C1 segment of cervical spinal cord (tissue), 14 donors: ENCODE results near the gene SPECC1.
"Not testable (repeated sequence)": the region's sequence is repeated elsewhere in the genome, so short reads cannot be mapped to it uniquely, and the experiment has no call there.

Experiments used
- DNase-seq, 14 donors: peaks; one replicate each; lab custom pipeline; 2025; lab: John Stamatoyannopoulos, UW

The SPECC1 gene

DNA sequence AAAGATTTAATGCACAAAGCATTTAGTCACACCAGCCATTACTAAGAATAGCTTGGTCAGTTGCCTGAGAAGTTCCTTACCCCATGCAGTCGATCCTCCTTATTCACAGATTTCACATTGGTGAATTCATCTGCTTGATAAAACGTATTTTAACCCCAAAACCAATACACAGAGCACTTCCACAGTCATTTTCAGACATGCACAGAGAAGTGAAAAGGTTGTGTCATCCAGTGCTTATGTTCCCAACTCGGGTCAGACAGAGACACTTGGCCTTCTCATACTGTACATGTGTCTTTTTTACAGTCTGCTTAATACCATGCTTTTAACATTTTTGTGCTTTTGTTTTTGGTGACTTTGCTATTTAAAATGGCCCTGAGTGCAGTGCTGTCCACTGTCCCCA lies 219.7 kb downstream of the SPECC1 start:
- no peak for DNase-seq

DNA sequence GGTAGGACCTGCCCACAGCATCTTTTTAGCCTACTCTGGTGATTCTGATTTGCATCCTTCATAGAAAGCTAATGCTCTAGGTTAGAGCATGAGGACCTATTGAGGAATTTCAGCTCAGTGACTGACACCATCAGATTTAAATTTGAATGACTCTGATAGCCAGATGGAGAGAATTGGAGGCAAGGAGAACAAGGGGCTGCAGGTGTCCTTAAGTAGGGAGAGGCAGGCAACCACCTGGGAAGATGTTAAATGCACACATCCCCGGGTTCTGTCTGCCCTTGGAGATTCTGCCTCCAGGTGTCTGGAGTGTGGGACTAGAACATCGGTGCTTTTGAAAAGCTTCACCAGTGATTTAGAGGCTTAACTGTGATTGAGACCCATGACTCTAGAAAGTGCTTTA lies 221.8 kb downstream of the SPECC1 start:
- DNase-seq = no peak

DNA sequence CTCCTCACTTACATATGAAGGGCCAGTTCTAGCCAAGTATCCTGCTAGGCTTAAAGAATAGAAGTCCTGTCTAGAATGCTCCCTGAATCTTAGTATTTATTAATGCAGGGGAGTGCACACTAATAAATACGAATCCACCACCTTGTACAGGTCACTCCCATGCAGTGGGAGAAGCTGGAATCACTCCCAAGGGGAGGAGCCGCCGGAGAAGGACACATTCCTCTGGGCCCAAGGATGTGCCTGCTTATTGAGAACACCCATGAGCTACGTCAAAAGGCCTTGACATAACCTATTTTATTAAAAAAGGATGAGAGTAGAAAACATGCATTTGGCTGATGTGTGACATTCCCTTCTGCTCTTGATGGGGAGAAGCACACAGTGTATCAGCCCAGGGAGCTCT lies 223.5 kb downstream of the SPECC1 start:
- no peak for DNase-seq

DNA sequence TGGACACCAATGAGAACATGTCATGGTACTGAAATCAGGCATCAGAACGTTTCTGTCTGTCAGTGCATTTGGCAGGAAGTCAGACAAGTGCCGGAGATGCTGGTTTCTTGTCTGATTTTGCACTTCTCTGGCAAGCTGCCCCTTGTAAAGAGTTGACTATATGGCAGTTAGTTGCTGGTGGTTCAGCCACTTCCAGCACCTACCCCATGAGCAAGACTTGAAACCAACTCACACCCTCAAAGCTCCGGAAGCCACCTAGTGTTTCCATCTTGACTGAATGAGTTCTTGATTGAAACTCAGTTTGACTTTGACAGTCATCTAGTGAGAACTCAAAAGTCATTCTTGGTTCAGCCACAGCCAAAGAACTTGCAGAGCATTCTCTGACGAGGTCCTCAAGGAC lies 225.1 kb downstream of the SPECC1 start:
- DNase-seq = no peak

DNA sequence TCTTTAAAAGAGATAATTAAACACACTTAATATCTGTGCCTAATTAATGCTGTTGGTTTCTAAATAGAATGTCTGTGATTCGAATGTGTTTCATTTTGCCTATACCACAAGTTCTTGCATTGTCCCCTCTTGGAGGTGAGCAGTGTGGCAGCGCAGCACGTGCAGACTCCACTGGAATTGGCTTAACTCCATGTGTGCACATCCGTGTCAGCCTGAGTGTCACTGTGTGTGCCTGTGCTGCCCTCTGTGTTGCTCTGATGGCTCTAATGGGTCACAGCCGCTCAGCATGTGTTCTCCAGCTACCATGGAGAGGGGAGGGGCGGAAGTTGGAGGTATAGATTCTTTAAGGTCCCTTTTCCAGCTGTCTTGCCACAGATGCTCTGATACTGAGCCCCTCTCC lies 226.6 kb downstream of the SPECC1 start:
- DNase-seq = peak in 7 of 14 donors; percentile 23 to 54 (median 34)

DNA sequence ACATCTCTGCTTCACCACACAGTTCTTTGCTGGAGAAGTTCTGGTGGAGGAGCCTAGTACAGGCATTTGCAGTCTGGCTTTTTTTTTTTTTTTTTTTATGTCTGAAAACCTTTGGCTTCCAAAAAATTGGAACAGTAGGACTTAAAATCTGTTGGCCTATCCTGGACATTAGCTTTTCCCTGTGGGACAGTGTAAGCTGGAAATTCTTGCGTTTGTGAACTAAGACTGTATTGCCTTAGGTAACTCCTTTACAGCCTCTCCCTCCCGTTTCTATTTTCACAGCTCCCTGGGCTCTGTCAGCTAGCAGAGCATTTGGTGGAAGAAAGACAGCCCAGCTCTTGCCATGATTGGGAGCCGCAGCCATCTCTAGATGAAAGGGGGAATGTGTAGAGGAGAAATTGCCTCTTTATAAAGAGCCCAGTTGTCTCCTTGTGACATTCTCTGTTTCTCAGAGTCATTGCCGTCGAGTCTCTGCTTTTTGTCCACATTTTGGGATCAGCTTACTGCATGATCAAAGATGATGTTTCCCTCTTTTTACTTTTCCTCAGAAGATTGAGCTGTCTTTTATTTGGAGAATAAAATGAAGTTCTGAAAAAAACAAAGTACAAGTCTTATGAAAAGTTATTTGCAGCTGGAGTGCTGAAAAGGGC lies 227.5 kb downstream of the SPECC1 start:
- DNase-seq = no peak

DNA sequence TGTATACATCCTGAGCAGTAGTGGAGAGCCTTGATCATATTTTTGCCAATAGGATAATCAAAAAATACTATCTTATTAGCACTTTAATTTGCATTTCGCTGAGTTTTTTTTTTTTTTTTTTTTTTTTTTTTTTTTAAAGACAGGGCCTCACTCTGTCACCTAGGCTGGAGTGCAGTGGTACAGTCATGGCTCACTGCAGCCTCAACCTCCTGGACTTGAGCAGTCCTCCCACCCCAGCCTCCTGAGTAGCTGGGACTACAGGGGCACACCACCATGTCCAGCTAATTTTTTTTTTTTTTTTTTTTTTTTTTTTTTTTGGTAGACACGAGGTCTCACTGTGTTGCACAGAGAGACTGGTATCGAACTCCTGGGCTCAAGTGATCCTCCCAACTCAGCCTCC lies 230.6 kb downstream of the SPECC1 start:
- not testable (repeated sequence) for DNase-seq

DNA sequence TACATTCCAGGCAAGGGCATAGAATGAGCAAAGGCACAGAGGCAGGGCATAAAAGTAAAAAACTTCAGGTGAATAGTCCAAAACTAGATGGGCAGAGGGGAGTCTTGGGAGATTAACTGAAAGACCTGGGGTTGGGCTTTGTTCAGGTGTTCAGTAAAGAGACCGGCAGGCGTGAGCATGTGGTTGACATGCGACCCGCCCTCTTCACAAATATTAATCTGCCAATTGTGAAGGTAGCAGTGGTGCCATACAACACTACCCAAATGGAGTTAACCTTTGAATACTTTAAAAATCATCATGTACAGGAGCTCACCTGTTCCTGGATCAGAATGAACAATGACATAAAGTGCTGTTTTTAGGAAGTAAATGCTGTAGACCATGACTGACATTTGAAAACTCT lies 232.7 kb downstream of the SPECC1 start:
- no peak for DNase-seq

DNA sequence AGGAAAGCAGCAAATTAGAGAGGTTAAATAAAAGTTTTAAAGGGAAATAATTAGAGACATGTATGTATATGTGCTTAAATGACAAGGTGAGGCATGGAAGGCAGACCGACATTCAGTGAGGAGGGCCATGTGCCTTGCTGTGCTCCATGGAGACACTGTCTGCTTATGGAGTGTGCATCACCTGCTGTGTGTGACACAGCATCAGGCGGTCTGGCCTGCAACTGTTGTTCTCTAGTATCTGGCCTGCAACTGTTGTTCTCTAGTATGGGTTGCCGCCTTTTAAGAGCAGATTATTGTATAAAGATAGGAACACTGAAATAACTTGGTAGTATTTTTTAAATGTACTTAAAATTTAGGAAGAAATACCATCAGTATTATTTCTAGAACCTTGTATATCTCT lies 233.1 kb downstream of the SPECC1 start:
- no peak for DNase-seq

DNA sequence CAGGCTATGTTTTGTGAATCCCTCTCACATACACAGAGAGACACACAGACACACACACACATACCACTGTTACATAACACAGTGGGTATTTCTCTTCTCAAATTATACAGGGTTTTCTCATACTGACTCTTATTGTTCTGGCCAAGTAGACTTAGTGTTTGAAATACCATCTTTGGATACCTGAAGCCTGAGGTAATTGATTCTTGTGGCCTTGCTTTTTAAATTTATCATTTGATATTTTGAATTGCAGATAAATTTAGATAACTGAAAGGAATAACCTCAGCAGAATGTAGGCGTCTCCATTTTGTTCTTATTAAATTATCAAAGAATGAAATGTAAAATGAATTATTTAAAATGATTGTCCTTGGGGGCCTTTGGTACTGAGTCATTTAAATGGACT lies 234.4 kb downstream of the SPECC1 start:
- no peak for DNase-seq

DNA sequence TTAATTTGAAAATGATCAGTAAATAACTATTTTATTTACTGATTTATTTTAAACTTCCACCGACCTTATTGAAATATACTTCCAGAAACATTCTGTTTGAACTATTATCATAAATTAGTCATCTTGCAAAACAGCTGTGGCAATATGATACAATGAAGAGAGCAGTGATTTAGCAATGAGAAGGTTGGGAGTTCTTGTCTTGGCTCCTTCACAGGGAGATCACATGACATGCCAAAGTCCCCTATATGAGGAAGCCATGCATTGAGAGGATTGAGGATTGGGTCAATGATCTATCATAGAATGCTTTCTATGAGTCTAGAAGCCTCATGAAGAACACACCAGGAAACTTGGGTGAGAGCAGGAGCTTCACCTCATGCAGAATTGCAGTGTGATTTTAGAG lies 235.5 kb downstream of the SPECC1 start:
- no peak for DNase-seq

DNA sequence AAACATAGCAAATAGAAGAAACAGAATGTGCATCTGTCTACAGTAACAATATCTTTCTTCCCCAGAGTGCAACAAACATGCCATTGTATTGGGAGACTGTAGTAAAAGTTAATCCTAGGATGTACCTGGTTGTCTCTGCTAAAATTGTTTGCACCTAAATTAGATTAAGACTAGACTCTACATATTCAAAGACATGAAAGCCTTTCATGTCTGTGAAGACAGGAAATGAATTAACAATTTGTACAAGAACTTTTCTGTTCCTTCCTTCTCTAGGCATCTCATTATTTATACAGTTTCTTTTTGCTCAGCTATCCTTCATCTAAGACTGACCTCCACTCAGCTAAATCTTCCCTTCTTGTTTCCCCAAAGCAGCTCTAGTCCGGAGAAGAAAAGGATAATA lies 237.5 kb downstream of the SPECC1 start:
- no peak for DNase-seq

DNA sequence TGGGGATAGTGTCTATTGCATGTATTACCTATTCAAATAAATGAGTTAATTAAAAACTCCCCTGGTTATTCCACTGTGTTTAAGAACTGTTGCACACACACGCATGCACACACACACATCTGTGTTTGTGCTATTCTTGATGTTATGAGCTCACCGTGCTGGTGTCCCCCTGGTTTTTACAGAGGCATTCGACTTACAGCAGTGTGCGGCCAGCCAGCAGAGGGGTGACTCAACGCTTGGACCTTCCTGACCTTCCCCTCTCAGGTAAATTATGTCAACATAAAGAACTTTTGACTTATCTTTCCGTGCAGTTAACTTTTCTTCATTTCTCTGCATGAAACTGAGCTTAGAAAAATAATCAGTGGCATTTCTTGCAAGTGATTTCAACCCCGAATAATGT lies 244.2 kb downstream of the SPECC1 start:
- DNase-seq = no peak

DNA sequence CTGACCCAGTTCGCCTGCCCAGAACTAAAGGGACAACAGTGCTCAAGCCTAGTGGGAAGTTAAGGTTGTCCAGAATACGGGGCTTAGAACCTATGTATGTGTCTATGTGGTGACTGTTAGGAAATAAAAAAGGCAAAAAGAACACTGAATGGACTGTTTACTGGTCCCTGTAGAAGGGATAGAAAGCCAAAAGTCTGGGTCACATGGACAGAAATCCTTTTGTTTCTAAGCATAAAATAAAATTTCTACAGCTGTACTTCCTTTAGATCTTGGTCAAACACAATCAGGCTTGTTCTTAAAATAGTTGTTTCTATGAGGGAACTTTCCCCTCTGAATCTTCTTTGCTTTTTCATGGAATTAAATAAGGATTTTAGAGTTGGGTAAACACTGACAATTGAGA lies 245.4 kb downstream of the SPECC1 start:
- DNase-seq = no peak

DNA sequence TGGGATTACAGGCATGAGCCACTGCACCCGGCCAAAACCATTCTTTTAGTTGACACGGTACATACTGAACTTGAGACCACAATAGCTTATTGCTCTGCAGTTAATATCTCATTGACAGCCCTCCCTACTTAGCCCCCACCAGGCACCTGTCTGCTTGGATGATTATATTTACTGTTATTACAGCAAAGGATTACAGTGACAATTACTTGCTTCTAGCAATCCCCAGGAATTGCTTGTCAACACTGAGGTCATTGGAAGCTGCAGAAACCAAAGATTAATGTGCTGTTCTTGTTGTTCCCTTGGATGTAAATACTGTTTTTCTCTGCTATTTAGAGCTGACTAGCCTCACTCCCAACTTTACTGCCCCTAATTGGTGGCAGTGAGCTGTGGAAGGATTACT lies 247.0 kb downstream of the SPECC1 start:
- no peak for DNase-seq

DNA sequence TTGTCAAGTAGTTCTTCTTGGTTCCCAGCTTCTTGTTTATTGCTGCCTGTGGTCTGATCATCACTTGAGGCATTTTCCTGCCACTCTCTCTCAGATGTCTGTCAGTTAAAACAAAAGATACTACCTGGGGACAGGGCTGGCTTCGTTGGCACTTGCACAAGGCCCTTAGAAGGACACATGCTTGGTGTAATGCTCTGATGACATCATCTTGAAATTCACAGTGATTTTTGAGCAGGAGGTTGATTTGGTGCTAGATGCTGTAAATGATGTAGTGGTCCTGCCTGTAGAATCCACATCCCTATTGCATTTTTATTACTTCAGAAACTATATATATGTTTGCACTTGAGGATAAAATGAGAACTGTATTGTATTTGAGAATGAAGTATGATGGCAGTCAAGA lies 247.8 kb downstream of the SPECC1 start:
- no peak for DNase-seq

DNA sequence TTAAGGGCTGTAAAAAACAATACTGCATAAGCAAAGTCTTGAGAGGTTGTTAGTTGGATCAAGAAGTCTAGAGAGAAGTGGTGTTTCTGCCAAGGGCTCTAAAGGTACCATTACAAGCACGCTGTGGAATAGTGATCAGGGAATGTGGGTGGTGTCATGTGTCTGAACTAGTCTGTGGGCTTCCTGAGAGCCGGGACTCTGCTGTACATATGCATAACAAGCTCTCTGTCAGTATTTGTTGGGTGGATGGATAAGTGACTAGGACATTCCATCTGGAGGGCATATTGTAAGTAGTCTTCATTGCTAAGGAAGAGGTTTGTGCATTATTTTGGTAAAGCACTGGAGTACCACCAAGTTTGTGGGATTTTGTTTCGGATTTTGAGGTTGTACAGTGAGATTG lies 248.6 kb downstream of the SPECC1 start:
- DNase-seq = no peak

DNA sequence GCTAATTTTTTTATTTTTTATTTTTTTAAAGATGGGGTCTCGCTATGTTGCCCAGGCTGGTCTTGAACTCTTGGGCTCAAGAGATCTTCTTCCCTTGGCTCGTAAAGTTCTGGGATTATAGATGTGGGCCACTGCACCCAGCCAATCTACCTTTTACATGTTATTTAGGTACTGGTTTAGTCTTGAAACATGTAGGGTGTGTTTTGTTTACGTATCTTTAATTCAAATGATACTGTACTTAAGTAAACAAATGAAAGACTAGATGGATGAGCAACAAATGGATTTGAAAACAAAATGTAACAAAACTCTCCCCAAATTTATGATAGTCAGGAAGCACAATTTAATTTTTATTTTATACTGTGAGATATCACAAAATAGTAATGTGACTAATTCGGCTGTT lies 250.5 kb downstream of the SPECC1 start:
- no peak for DNase-seq

DNA sequence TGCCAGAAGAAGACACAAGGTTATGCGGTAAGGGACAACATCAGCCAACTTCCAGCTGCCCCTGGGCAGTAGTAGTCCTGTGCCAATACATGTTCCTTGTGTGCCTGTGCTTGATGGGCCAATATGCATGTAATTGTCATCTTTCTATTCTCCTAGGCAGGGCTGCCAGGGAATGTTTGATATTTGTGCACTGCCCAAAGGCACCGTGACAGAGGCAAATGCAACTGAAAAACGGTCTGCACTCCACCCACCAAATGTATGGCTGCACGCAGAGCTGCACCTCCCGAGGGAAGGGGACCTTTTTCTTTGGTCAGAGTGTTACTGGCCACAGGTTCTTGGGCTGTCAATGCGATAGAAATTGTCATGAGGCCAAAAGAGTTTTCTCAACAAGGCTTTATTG lies 251.1 kb downstream of the SPECC1 start:
- DNase-seq = no peak

DNA sequence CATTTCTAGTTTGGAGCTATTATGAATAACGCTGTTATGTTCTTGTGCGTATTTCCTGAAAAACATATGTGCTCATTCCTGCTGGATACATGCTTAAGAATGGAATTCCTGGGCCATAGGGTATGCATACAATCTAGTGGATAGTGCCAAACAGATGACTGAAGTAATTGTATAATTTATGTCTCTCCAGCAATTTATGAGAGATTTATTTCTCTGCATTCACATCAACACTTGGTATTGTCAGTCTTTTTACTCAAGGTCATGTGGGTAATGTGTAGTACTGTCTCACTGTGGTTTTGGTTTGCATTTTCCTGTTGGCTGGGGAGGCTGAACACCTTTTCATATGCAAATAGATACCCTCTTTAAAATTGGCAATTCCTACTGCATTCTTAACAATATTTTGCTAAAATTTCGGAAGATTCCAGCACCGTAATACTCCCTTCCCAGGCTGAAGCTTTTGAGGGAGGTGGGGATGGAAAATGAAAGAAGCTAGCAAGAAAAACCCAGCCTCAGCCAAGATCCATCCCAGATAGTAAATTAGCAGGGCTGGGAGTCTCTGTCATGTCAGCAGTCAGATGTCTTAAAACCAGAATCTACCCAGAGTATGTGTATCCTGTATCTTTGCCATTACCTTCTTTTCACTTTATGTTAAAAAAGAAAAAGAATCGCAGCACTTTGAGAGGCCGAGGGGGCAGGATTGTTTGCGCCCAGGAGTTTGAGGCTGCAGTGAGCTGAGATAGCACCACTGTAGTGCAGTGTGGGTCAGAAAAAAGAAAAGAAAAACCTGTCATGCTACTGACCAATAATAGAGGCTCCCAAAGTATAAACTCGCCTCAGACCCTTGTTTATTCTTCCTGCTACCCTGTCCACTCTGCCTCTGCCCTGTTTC lies 253.3 kb downstream of the SPECC1 start:
- DNase-seq = no peak

DNA sequence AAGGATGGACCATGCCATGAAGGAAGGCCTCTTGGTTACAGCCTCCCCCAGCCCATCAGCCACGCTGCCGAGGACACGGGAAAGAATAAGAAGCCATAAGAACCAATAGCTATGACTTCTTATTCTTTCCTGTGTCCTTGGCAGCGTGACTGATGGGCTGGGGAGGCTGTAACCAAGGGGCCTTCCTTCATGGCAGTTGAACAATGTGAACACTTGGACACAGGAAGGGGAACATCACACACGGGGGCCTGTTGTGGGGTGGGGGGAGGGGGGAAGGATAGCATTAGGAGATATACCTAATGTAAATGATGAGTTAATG lies 253.9 kb downstream of the SPECC1 start:
- not testable (repeated sequence) for DNase-seq

DNA sequence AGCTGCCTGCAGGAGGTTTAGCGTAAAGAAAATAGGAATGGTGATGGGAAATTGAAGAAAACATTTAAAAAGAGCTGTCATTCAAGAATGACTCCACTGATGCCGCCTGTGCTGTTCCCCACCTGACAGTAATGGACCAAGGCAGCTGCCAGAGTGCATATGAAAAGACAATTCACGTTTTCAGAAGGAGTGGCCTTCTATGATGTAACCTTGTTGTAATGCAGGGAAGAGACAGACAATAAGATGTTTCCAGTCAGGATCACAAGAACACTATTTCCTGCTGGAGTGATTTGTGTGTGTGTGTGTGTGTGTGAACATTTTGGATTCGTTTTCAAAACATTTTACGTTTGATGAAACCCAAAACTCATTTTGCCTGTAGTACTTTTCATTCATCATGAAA lies 254.4 kb downstream of the SPECC1 start:
- no peak for DNase-seq

DNA sequence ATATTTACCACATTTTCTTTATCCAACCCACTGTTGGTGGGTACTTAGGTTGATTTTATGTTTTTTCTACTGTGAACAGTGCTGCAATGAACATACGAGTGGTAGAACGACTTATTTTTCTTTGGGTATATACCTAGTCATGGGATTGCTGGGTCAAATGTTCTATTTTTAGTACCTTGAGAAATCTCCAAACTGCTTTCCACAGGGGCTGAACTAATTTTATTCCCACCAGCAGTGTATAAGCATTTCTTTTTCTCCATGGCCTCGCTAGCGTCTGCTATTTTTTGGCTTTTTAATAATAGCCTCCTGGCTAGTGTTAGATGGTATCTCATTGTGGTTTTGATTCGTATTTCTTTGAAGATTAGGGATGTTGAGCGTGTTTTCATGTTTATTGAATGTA lies 255.8 kb downstream of the SPECC1 start:
- no peak for DNase-seq
